Ishikawa (cell line): Measurements from ENCODE around the gene BEGAIN.

ENCODE experiments used
- CEBPB ChIP-seq: IDR thresholded peaks from 2 replicates; pipeline ENCODE4 v1.6.1; 2012
- CREB1 ChIP-seq: IDR thresholded peaks from 2 replicates; pipeline ENCODE4 v1.6.1; 2012; ENCODE audit warnings: low read depth
- EP300 ChIP-seq: IDR thresholded peaks from 2 replicates; pipeline ENCODE4 v1.6.1; 2012; ENCODE audit warnings: borderline replicate concordance
- RAD21 ChIP-seq: IDR thresholded peaks from 2 replicates; pipeline ENCODE4 v1.6.1; 2012; ENCODE audit warnings: low read depth
- REST ChIP-seq: IDR thresholded peaks from 2 replicates; pipeline ENCODE4 v1.6.1; 2012; ENCODE audit warnings: low read depth, mild to moderate bottlenecking
- YY1 ChIP-seq: IDR thresholded peaks from 2 replicates; pipeline ENCODE4 v1.6.1; 2012; ENCODE audit warnings: low read depth

- TF ChIP-seq YY1 = no peak
- no peak for TF ChIP-seq REST
- no peak for TF ChIP-seq EP300
- no peak for TF ChIP-seq CREB1
- TF ChIP-seq CEBPB = no peak
- TF ChIP-seq RAD21 = no peak
Observed at GRCh38 chr14:100543471-100544455, 43.5 kb downstream of the BEGAIN start.
